ENCODE data around the gene EXOC1L.

- TF ChIP-seq POLR2A (IDR thresholded peaks at IDR 0.05) (no peak), CTCF (IDR thresholded peaks at IDR 0.05) (no peak)
Observed at GRCh38 chr4:55834086-55834795, 14.7 kb downstream of the EXOC1L start.

Measured in adrenal gland (tissue), 5 donors.